Measurements from ENCODE around the gene RBM12.
A peak's percentile ranks its signal among the peaks of the same experiment; 100 is the strongest.

RBM12 gene

GRCh38 chr20:35610833-35611427, 53.8 kb downstream of the RBM12 start:
- no peaks in the 10 kb centered on the region for H3K27me3 ChIP-seq (ENCODE audit: insufficient read depth, low read depth)
- H3K9ac ChIP-seq, result no peak overlapping the region
- H3K4me3 ChIP-seq (IDR thresholded peaks at IDR 0.05; ENCODE audit: insufficient read depth, low read depth, low read length), result no peak overlapping the region
- H4K20me1 ChIP-seq (ENCODE audit: insufficient read depth), result no peaks in the 10 kb centered on the region
- H3K36me3 ChIP-seq (ENCODE audit: insufficient read depth), result no peaks in the 10 kb centered on the region
- H3K4me2 ChIP-seq, result peak overlapping the region; percentile 67
- peak overlapping the region; percentile 69 for H3K27ac ChIP-seq
- no peaks in the 10 kb centered on the region for H3K79me2 ChIP-seq (ENCODE audit: insufficient read depth, low read depth)
- no peak for TF ChIP-seq CTCF (conservative IDR thresholded peaks at IDR 0.05; ENCODE audit: low read depth, low read length)
- H3K4me1 ChIP-seq (ENCODE audit: low read depth, poor library complexity, severe bottlenecking), result peaks cover 99% of the 10 kb centered on the region
- H2AFZ ChIP-seq (ENCODE audit: low read depth), result no peak overlapping the region; the same call in 1 of the 2 replicates

GRCh38 chr20:35607003-35607735, 57.5 kb downstream of the RBM12 start:
- Histone ChIP-seq H3K4me1 (ENCODE audit: low read depth, poor library complexity, severe bottlenecking) (peaks cover 82% of the 10 kb centered on the region), H3K27ac (peak overlapping the region; percentile 65), H3K36me3 (ENCODE audit: insufficient read depth) (no peaks in the 10 kb centered on the region), H4K20me1 (ENCODE audit: insufficient read depth) (no peaks in the 10 kb centered on the region), H2AFZ (ENCODE audit: low read depth) (peak overlapping the region; percentile 39; the same call in 1 of the 2 replicates), H3K4me3 (IDR thresholded peaks at IDR 0.05; ENCODE audit: insufficient read depth, low read depth, low read length) (no peak overlapping the region), H3K4me2 (peak overlapping the region; percentile 96), H3K27me3 (ENCODE audit: insufficient read depth, low read depth) (no peaks in the 10 kb centered on the region), H3K9ac (peak overlapping the region; percentile 18; the same call in 1 of the 2 replicates), H3K79me2 (ENCODE audit: insufficient read depth, low read depth) (no peaks in the 10 kb centered on the region)
- no peak for TF ChIP-seq CTCF (conservative IDR thresholded peaks at IDR 0.05; ENCODE audit: low read depth, low read length)

GRCh38 chr20:35606127-35606526, 58.6 kb downstream of the RBM12 start:
- no peaks in the 10 kb centered on the region for H4K20me1 ChIP-seq (ENCODE audit: insufficient read depth)
- H3K9ac ChIP-seq, result peak overlapping the region; percentile 18; the same call in 1 of the 2 replicates
- H3K4me2 ChIP-seq, result peak overlapping the region; percentile 96
- H3K79me2 ChIP-seq (ENCODE audit: insufficient read depth, low read depth), result no peaks in the 10 kb centered on the region
- H3K4me3 ChIP-seq (IDR thresholded peaks at IDR 0.05; ENCODE audit: insufficient read depth, low read depth, low read length), result no peak overlapping the region
- H3K27ac ChIP-seq, result peak overlapping the region; percentile 65; the same call in 1 of the 2 replicates
- H2AFZ ChIP-seq (ENCODE audit: low read depth), result no peak overlapping the region
- H3K36me3 ChIP-seq (ENCODE audit: insufficient read depth), result no peaks in the 10 kb centered on the region
- H3K27me3 ChIP-seq (ENCODE audit: insufficient read depth, low read depth), result no peaks in the 10 kb centered on the region
- TF ChIP-seq CTCF (conservative IDR thresholded peaks at IDR 0.05; ENCODE audit: low read depth, low read length), result no peak
- peaks cover 73% of the 10 kb centered on the region for H3K4me1 ChIP-seq (ENCODE audit: low read depth, poor library complexity, severe bottlenecking)

GRCh38 chr20:35604449-35604747, 60.3 kb downstream of the RBM12 start:
- peak; percentile 28; the same call in 1 of the 2 replicates for TF ChIP-seq CTCF (conservative IDR thresholded peaks at IDR 0.05; ENCODE audit: low read depth, low read length)
- H3K79me2 ChIP-seq (ENCODE audit: insufficient read depth, low read depth), result no peaks in the 10 kb centered on the region
- H3K4me3 ChIP-seq (IDR thresholded peaks at IDR 0.05; ENCODE audit: insufficient read depth, low read depth, low read length), result no peak overlapping the region
- no peak overlapping the region for H3K27ac ChIP-seq
- H4K20me1 ChIP-seq (ENCODE audit: insufficient read depth), result no peaks in the 10 kb centered on the region
- no peaks in the 10 kb centered on the region for H3K36me3 ChIP-seq (ENCODE audit: insufficient read depth)
- H3K27me3 ChIP-seq (ENCODE audit: insufficient read depth, low read depth), result no peaks in the 10 kb centered on the region
- H3K4me1 ChIP-seq (ENCODE audit: low read depth, poor library complexity, severe bottlenecking), result peaks cover 59% of the 10 kb centered on the region
- no peak overlapping the region for H3K4me2 ChIP-seq
- H2AFZ ChIP-seq (ENCODE audit: low read depth), result no peak overlapping the region
- H3K9ac ChIP-seq, result no peak overlapping the region
